ENCODE data around the gene PDCD5. TPM values are rescaled to one million over a fixed set of nuclear protein-coding genes. Genes with fewer than 3 reads are reported as not detected.

PDCD5 gene
- 100 to 1,000 TPM in 6 of 9 donors, 10 to 100 TPM in 3; 94.3 to 270 (median 146) TPM for total RNA-seq
- polyA plus RNA-seq = 100 to 1,000 TPM; 239 to 331 TPM
- long read RNA-seq, donor 1, transcript PDCD5-207 (6 exons, 699 nt) = major isoform, 68 of 85 reads
- long read RNA-seq, donor 1, transcript PDCD5-205 (4 exons, 480 nt) = minor isoform, 7 of 85 reads
- long read RNA-seq, donor 1, partial matches to known transcripts = 6 of 85 reads
- long read RNA-seq, donor 1, other reads (novel, unspliced or antisense) = 4 of 85 reads
- long read RNA-seq, donor 2, transcript PDCD5-207 (6 exons, 699 nt) = major isoform, 23 of 42 reads
- long read RNA-seq, donor 2, transcript PDCD5-205 (4 exons, 480 nt) = minor isoform, 10 of 42 reads
- long read RNA-seq, donor 2, partial matches to known transcripts = 7 of 42 reads
- long read RNA-seq, donor 2, other reads (novel, unspliced or antisense) = 2 of 42 reads
- long read RNA-seq, donor 3, transcript PDCD5-205 (4 exons, 480 nt) = minor isoform, 10 of 89 reads
- long read RNA-seq, donor 3, transcript PDCD5-207 (6 exons, 699 nt) = major isoform, 70 of 89 reads
- long read RNA-seq, donor 3, partial matches to known transcripts = 5 of 89 reads
- long read RNA-seq, donor 3, other reads (novel, unspliced or antisense) = 3 of 89 reads

- DNase-seq (peak; percentile 96 to 98 (median 97)), ATAC-seq (peak; percentile 96 to 99 (median 98))
- TF ChIP-seq CTCF (IDR thresholded peaks at IDR 0.05) (no peak), POLR2A (IDR thresholded peaks at IDR 0.05) (peak in 1 of 2 donors; percentile 90)
- H3K27me3 ChIP-seq = no peaks in the 10 kb centered on the region
- H3K36me3 ChIP-seq = peaks cover 0 to 38% (median 25%) of the 10 kb centered on the region in 9 donors
- peak within 1 kb of the TSS; percentile 60 to 94 (median 90) for H3K27ac ChIP-seq
- H3K4me3 ChIP-seq = peak within 1 kb of the TSS; percentile 74 to 94 (median 86)
- no peaks in the 10 kb centered on the region for H3K9me3 ChIP-seq
- intact Hi-C loops (cut with DNase I) = loop anchor here in 3 of 10 donors (2.0 to 10.0 kb wide), 5 partner anchors 18 to 236 kb away; partner anchors contain the start of genes ZNF507 (in 2 of the 3), ANKRD27 (in 1 of the 3) and RGS9BP (in 1 of the 3)
- H3K4me1 ChIP-seq = peaks cover 0 to 18% (median 11%) of the 10 kb centered on the region in 12 donors
- whole genome bisulfite sequencing, 4 donors = 0 to 1% (median 0%) methylated on average over 24 to 81 of the region's 81 CpGs
Observed at GRCh38 chr19:32580901-32581704, at the start of gene PDCD5. Gene PDCD5, plus strand, starts transcription at chr19:32581190. Its CDS starts 72 bp downstream, at chr19:32581262.

- TF ChIP-seq CTCF (IDR thresholded peaks at IDR 0.05) (no peak), POLR2A (IDR thresholded peaks at IDR 0.05) (no peak)
- intact Hi-C loops (cut with DNase I) = no loop called here
Observed at GRCh38 chr19:32532233-32532632, 48.8 kb upstream of the PDCD5 start.

GRCh38 chr19:32537580-32537979 lies 43.4 kb upstream of the PDCD5 start:
- no peak for ATAC-seq
- H3K27me3 ChIP-seq = no peaks in the 10 kb centered on the region
- no peaks in the 10 kb centered on the region for H3K36me3 ChIP-seq
- DNase-seq = no peak
- TF ChIP-seq POLR2A (IDR thresholded peaks at IDR 0.05) = no peak
- TF ChIP-seq CTCF (IDR thresholded peaks at IDR 0.05) = no peak
- peaks cover 0 to 5% (median 0%) of the 10 kb centered on the region in 12 donors for H3K9me3 ChIP-seq
- intact Hi-C loops (cut with DNase I) = no loop called here
- no peaks in the 10 kb centered on the region for H3K4me1 ChIP-seq
- H3K27ac ChIP-seq = no peak overlapping the region
- H3K4me3 ChIP-seq = no peak overlapping the region
- WGBS, 4 donors = 70 to 75% (median 72%) methylated on average over 5 of the region's 5 CpGs

More at GRCh38 chr19:32532233-32532632, 48.8 kb upstream of the PDCD5 start:
- Histone ChIP-seq H3K27ac (no peak overlapping the region), H3K4me1 (no peaks in the 10 kb centered on the region), H3K9me3 (peaks cover 0 to 29% (median 4%) of the 10 kb centered on the region in 12 donors), H3K27me3 (no peaks in the 10 kb centered on the region), H3K36me3 (no peaks in the 10 kb centered on the region), H3K4me3 (no peak overlapping the region)
- no peak for ATAC-seq
- 87 to 96% (median 89%) methylated on average over 3 of the region's 3 CpGs for WGBS, 4 donors
- DNase-seq = no peak

Data from heart left ventricle (tissue), 16 donors.